HCT116 (cell line): ENCODE measurements around the gene IL31RA. TPM values are rescaled to one million over a fixed set of nuclear protein-coding genes. Genes with fewer than 3 reads are reported as not detected.

Source experiments
- ATAC-seq: fragments of 200-7000 bp; cut with Tn5 transposase; 2 replicates; pipeline ENCODE4 v1.9.1; 2020; ENCODE audit warnings: mild to moderate bottlenecking, moderate library complexity
- BruUV-seq: library from RNA; stranded (reverse); fragments of 400-500 nt; replicated peaks from 2 replicates; lab custom pipeline; 2021; lab: Mats Ljungman, UMichigan
- CTCF ChIA-PET: fragments of 300-600 bp; sonication (Branson Sonifier 250); formaldehyde crosslinking; loops from one replicate; lab custom pipeline; 2021; ENCODE audit warnings: antibody characterized with exemption; lab: Charles Lee
- POLR2A ChIA-PET: fragments of 300-600, 350-600 bp; sonication (Branson Sonifier 250); formaldehyde crosslinking; loops from one replicate; lab custom pipeline; 2021; ENCODE audit warnings: antibody characterized with exemption; lab: Charles Lee
- RAD21 ChIA-PET, 2 experiments: fragments of 300-600 bp; sonication (Branson Sonifier 250); formaldehyde crosslinking; loops; one replicate each; lab custom pipeline; 2023; ENCODE audit warnings: low total read pairs in 2 of 2; ENCODE audit not compliant: uncharacterized antibody in 2 of 2, unreplicated experiment in 2 of 2, low non-redundant PET in 1 of 2; lab: Charles Lee
- DNase-seq: peaks from one replicate; pipeline ENCODE4 v3.0.0-alpha.2; 2010; ENCODE audit warnings: low read depth, low spot score
- H2AFZ ChIP-seq: fragments of 200-600 bp; shearing (Covaris generic), sonication (generic); 2 replicates; pipeline ENCODE4 v1.6.1; 2017; ENCODE audit warnings: low read depth, mixed run types, mixed read lengths, antibody characterized with exemption, low read length; ENCODE audit not compliant: poor library complexity, severe bottlenecking
- H3K27ac ChIP-seq: 2 replicates; pipeline ENCODE4 v1.5.1; 2012; ENCODE audit warnings: low read depth, low read length
- H3K27me3 ChIP-seq: fragments of 200-600 bp; sonication (generic); 2 replicates; pipeline ENCODE4 v1.6.1; 2016; ENCODE audit warnings: mixed run types, low read length, mixed read lengths; ENCODE audit not compliant: insufficient read depth
- H3K36me3 ChIP-seq, 2 experiments: fragments of 200-500 bp in 1 of 2; fragments of 200-600 bp in 1 of 2; sonication (Bioruptor generic) in 1 of 2; sonication (generic) in 1 of 2; 2 replicates each; pipeline versions ENCODE4 v1.5.1 to v1.6.1; 2014 to 2016; ENCODE audit warnings: low read length in 2 of 2, inconsistent platforms in 1 of 2, mixed read lengths in 1 of 2, mixed run types in 1 of 2; ENCODE audit not compliant: insufficient read depth in 2 of 2, control insufficient read depth in 1 of 2
- H3K4me1 ChIP-seq, 2 experiments: fragments of 200-600 bp in 1 of 2; sonication (generic) in 1 of 2; 2 replicates each; pipeline versions ENCODE4 v1.5.1 to v1.6.1; 2012 to 2017; ENCODE audit warnings: low read length in 2 of 2, inconsistent platforms in 1 of 2, mild to moderate bottlenecking in 1 of 2, mixed read lengths in 1 of 2, mixed run types in 1 of 2, moderate library complexity in 1 of 2; ENCODE audit not compliant: insufficient read depth in 2 of 2, control insufficient read depth in 1 of 2
- H3K4me2 ChIP-seq: fragments of 200-600 bp; sonication (generic); 2 replicates; pipeline ENCODE4 v1.6.1; 2017; ENCODE audit warnings: mixed run types, low read length, mixed read lengths
- H3K4me3 ChIP-seq, 2 experiments: fragments of 200-600 bp in 1 of 2; sonication (generic) in 1 of 2; replicated peaks in 1 of 2; 2 replicates each; pipeline ENCODE4 v1.5.1; 2011 to 2016; ENCODE audit warnings: low read length in 2 of 2, control low read depth in 1 of 2, low read depth in 1 of 2, mild to moderate bottlenecking in 1 of 2, mixed read lengths in 1 of 2, mixed run types in 1 of 2
- H3K79me2 ChIP-seq: fragments of 200-600 bp; sonication (generic); 2 replicates; pipeline ENCODE4 v1.6.1; 2017; ENCODE audit warnings: mild to moderate bottlenecking, mixed run types, low read length, moderate library complexity, mixed read lengths; ENCODE audit not compliant: insufficient read depth
- H3K9ac ChIP-seq: fragments of 200-600 bp; sonication (generic); 2 replicates; pipeline ENCODE4 v1.6.1; 2016; ENCODE audit warnings: low read length, mixed read lengths
- H3K9me2 ChIP-seq: fragments of 200-600 bp; sonication (generic), shearing (Covaris generic); 2 replicates; pipeline ENCODE4 v1.6.1; 2017; ENCODE audit warnings: mixed run types, mild to moderate bottlenecking, moderate library complexity; ENCODE audit not compliant: insufficient read depth
- H3K9me3 ChIP-seq, 2 experiments: fragments of 200-500 bp in 1 of 2; fragments of 200-600 bp in 1 of 2; sonication (Bioruptor generic) in 1 of 2; sonication (generic) in 1 of 2; 2 replicates each; pipeline ENCODE4 v1.6.1; 2014 to 2017; ENCODE audit warnings: low read length in 2 of 2, mixed read lengths in 2 of 2, inconsistent platforms in 1 of 2, low read depth in 1 of 2, mild to moderate bottlenecking in 1 of 2, mixed run types in 1 of 2, moderate library complexity in 1 of 2; ENCODE audit not compliant: control insufficient read depth in 1 of 2, insufficient read depth in 1 of 2
- H4K20me1 ChIP-seq: fragments of 200-600 bp; sonication (generic), shearing (Covaris generic); 2 replicates; pipeline ENCODE4 v1.6.1; 2017; ENCODE audit warnings: mixed run types, mild to moderate bottlenecking, moderate library complexity; ENCODE audit not compliant: insufficient read depth
- ATF3 ChIP-seq: IDR thresholded peaks from 2 replicates; pipeline ENCODE4 v1.6.1; 2012
- CBX3 ChIP-seq: IDR thresholded peaks from 2 replicates; pipeline ENCODE4 v1.6.1; 2012; ENCODE audit warnings: low read depth
- CEBPB ChIP-seq: IDR thresholded peaks from 2 replicates; pipeline ENCODE4 v1.6.1; 2012; ENCODE audit warnings: low read depth
- EGR1 ChIP-seq: IDR thresholded peaks from 2 replicates; pipeline ENCODE4 v1.6.1; 2012; ENCODE audit warnings: low read depth
- POLR2A ChIP-seq: IDR thresholded peaks from 2 replicates; pipeline ENCODE4 v1.7.0; 2011; ENCODE audit warnings: borderline replicate concordance; ENCODE audit not compliant: insufficient read depth, insufficient read length; ENCODE audit errors: extremely low read depth
- SIN3A ChIP-seq: IDR thresholded peaks from 2 replicates; pipeline ENCODE4 v1.6.1; 2012; ENCODE audit warnings: low read depth
- TCF7L2 ChIP-seq: IDR thresholded peaks from 2 replicates; pipeline ENCODE4 v1.7.0; 2011; ENCODE audit warnings: borderline replicate concordance, inconsistent platforms; ENCODE audit not compliant: insufficient read depth, insufficient read length; ENCODE audit errors: extremely low read depth
- YY1 ChIP-seq: IDR thresholded peaks from 2 replicates; pipeline ENCODE4 v1.6.1; 2011; ENCODE audit warnings: low read length, low read depth, moderate library complexity, mild to moderate bottlenecking; ENCODE audit not compliant: insufficient replicate concordance; ENCODE audit errors: extremely low read depth
- ZFX ChIP-seq: fragments of 450-650 bp; IDR thresholded peaks from 2 replicates; pipeline ENCODE4 v1.6.1; 2017
- intact Hi-C: fragments of 100-400 bp; cut with micrococcal nuclease; formaldehyde crosslinking; loops from 2 replicates; pipeline ENCODE4 v1.10.0; 2022
- total RNA-seq: library from RNA; stranded (reverse); gene quantifications from one replicate; pipeline ENCODE4 v1.2.1, GENCODE V29; 2021; ENCODE audit not compliant: unreplicated experiment
- TF ChIP-seq, protein P1 (sequence below), 3 experiments: fragments of 200-600 bp in 1 of 3; sonication (generic) in 1 of 3; IDR thresholded peaks in 2 of 3; conservative IDR thresholded peaks in 1 of 3; 2 replicates each; pipeline ENCODE4 v1.5.1; 2012 to 2017; ENCODE audit warnings: low read depth in 2 of 3, low read length in 2 of 3, antibody characterized with exemption in 1 of 3, borderline replicate concordance in 1 of 3, control low read depth in 1 of 3, mild to moderate bottlenecking in 1 of 3, mixed read lengths in 1 of 3, mixed run types in 1 of 3, moderate library complexity in 1 of 3; ENCODE audit not compliant: insufficient read depth in 1 of 3
- TF ChIP-seq, protein P2 (sequence below): IDR thresholded peaks from 2 replicates; pipeline ENCODE4 v1.6.1; 2012

The IL31RA gene
- total RNA-seq, 1 experiment from 2014 or later: 0.59 TPM

DNA sequence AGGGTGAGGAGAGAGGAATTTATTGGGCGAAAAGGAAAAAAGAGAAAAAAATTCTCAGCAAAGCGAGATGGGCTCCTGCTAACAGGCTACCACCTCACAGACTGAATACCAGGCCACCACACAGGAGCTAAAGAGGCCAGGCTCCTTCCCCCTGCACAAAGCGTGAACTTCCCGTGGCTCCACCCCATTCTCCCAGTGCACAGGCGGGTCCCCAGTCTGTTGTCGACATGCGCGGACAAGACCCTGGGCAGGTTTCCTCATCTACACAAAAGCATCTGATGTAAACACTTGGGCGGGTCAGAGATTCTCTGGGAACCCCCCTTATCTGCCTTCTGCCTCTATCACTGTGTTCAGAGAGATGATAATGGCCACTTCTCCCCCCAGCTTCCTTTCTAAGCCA is 34.2 kb downstream of the IL31RA start:
- Histone ChIP-seq H3K9me3 (no peaks in the 10 kb centered on the region), H3K36me3 (no peaks in the 10 kb centered on the region), H2AFZ (no peak overlapping the region), H3K4me1 (no peaks in the 10 kb centered on the region), H3K9me2 (no peaks in the 10 kb centered on the region), H3K4me3 (no peak overlapping the region), H3K9ac (no peak overlapping the region), H3K79me2 (no peaks in the 10 kb centered on the region), H3K27ac (no peak overlapping the region), H3K27me3 (no peaks in the 10 kb centered on the region), H4K20me1 (no peaks in the 10 kb centered on the region), H3K4me2 (no peak overlapping the region)
- DNase-seq (no peak), ATAC-seq (no peak)
- POLR2A ChIA-PET: no interaction called here
- RAD21 ChIA-PET: no interaction called here
- no TSS peak for BruUV-seq
- intact Hi-C loops: no loop called here
- CTCF ChIA-PET: no interaction called here
- TF ChIP-seq, protein P1, sequence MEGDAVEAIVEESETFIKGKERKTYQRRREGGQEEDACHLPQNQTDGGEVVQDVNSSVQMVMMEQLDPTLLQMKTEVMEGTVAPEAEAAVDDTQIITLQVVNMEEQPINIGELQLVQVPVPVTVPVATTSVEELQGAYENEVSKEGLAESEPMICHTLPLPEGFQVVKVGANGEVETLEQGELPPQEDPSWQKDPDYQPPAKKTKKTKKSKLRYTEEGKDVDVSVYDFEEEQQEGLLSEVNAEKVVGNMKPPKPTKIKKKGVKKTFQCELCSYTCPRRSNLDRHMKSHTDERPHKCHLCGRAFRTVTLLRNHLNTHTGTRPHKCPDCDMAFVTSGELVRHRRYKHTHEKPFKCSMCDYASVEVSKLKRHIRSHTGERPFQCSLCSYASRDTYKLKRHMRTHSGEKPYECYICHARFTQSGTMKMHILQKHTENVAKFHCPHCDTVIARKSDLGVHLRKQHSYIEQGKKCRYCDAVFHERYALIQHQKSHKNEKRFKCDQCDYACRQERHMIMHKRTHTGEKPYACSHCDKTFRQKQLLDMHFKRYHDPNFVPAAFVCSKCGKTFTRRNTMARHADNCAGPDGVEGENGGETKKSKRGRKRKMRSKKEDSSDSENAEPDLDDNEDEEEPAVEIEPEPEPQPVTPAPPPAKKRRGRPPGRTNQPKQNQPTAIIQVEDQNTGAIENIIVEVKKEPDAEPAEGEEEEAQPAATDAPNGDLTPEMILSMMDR (IDR thresholded peaks at IDR 0.05 in 2 of 3, conservative IDR thresholded peaks at IDR 0.05 in 1 of 3; ENCODE audit: borderline replicate concordance in 1 of 3, insufficient read depth in 1 of 3, low read depth in 2 of 3, low read length in 2 of 3): no peak
- no peak for TF ChIP-seq SIN3A
- no peak for TF ChIP-seq POLR2A
- no peak for TF ChIP-seq TCF7L2
- no peak for TF ChIP-seq EGR1
- TF ChIP-seq YY1: no peak
- TF ChIP-seq, protein P2, sequence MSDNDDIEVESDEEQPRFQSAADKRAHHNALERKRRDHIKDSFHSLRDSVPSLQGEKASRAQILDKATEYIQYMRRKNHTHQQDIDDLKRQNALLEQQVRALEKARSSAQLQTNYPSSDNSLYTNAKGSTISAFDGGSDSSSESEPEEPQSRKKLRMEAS: no peak
- no peak for TF ChIP-seq CBX3
- no peak for TF ChIP-seq ZFX

DNA sequence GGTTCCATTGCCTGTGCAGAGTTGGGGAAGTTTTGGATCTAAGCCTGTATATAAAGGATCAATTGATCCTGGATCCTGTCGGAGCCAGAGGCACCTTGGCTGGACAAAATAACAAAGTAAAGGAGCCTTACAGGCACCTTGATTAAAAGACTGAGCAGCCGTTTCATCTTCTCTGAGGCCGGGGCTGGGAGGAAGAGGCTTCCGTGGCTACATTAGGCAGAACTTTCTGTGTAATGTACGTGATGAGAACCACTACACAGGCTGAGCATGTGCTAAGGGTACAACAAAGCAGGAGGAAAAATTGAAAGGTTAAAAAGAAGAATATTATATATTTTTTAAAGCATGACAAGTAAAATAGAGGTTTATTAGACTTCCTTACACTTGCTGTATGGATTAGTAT is 37.0 kb downstream of the IL31RA start:
- H3K4me1 ChIP-seq: no peaks in the 10 kb centered on the region
- no peaks in the 10 kb centered on the region for H4K20me1 ChIP-seq
- no peak for ATAC-seq
- H3K9me3 ChIP-seq: no peaks in the 10 kb centered on the region
- DNase-seq: no peak
- ChIA-PET CTCF (no interaction called here), RAD21 (no interaction called here), POLR2A (no interaction called here)
- no peaks in the 10 kb centered on the region for H3K27me3 ChIP-seq
- no peak overlapping the region for H2AFZ ChIP-seq
- intact Hi-C loops: no loop called here
- no peak for TF ChIP-seq ATF3
- no peak for TF ChIP-seq CEBPB
- no peak overlapping the region for H3K4me3 ChIP-seq
- no peak overlapping the region for H3K27ac ChIP-seq
- H3K9me2 ChIP-seq: no peaks in the 10 kb centered on the region
- no peaks in the 10 kb centered on the region for H3K79me2 ChIP-seq
- H3K36me3 ChIP-seq: no peaks in the 10 kb centered on the region
- no TSS peak for BruUV-seq
- no peak overlapping the region for H3K9ac ChIP-seq
- no peak overlapping the region for H3K4me2 ChIP-seq
